ENCODE results near the gene FOSL2. TPM values are rescaled to one million over a fixed set of nuclear protein-coding genes. Genes with fewer than 3 reads are reported as not detected.
A peak's percentile ranks its signal among the peaks of the same experiment; 100 is the strongest.

The FOSL2 gene
- total RNA-seq, 1 donor from 2014 or later: 10.4 TPM

- Histone ChIP-seq H3K27ac (ENCODE audit: low read depth, low read length) (no peak overlapping the region), H3K9me3 (ENCODE audit: control insufficient read depth in 3 of 3, low read length in 3 of 3) (no peaks in the 10 kb centered on the region), H3K9ac (ENCODE audit: low read depth in 1 of 3, low read length in 3 of 3) (peak overlapping the region in 1 of 3 donors; percentile 14), H3K27me3 (ENCODE audit: control insufficient read depth in 3 of 3, insufficient read depth in 3 of 3, low read length in 3 of 3) (no peaks in the 10 kb centered on the region), H3K36me3 (ENCODE audit: control insufficient read depth in 3 of 3, insufficient read depth in 3 of 3, low read length in 3 of 3) (no peaks in the 10 kb centered on the region), H3K4me3 (ENCODE audit: low read length in 3 of 3) (no peak overlapping the region), H3K4me1 (ENCODE audit: control insufficient read depth in 3 of 3, insufficient read depth in 3 of 3, low read length in 3 of 3) (peaks cover 12 to 54% (median 17%) of the 10 kb centered on the region in 3 donors)
Measured at GRCh38 chr2:28362991-28363521, 29.6 kb upstream of the FOSL2 start.

- no peaks in the 10 kb centered on the region for H3K9me3 ChIP-seq (ENCODE audit: control insufficient read depth in 3 of 3, low read length in 3 of 3)
Measured at GRCh38 chr2:28363686-28364280, 28.9 kb upstream of the FOSL2 start.

GRCh38 chr2:28364610-28365009 lies 28.0 kb upstream of the FOSL2 start:
- Histone ChIP-seq H3K9ac (ENCODE audit: low read depth in 1 of 3, low read length in 3 of 3) (peak overlapping the region in 1 of 3 donors; percentile 25), H3K27me3 (ENCODE audit: control insufficient read depth in 3 of 3, insufficient read depth in 3 of 3, low read length in 3 of 3) (no peaks in the 10 kb centered on the region), H3K4me3 (ENCODE audit: low read length in 3 of 3) (no peak overlapping the region), H3K27ac (ENCODE audit: low read depth, low read length) (peak overlapping the region; percentile 33), H3K4me1 (ENCODE audit: control insufficient read depth in 3 of 3, insufficient read depth in 3 of 3, low read length in 3 of 3) (peaks cover 12 to 48% (median 17%) of the 10 kb centered on the region in 3 donors), H3K36me3 (ENCODE audit: control insufficient read depth in 3 of 3, insufficient read depth in 3 of 3, low read length in 3 of 3) (no peaks in the 10 kb centered on the region), H3K9me3 (ENCODE audit: control insufficient read depth in 3 of 3, low read length in 3 of 3) (no peaks in the 10 kb centered on the region)

More at GRCh38 chr2:28363686-28364280, 28.9 kb upstream of the FOSL2 start:
- Histone ChIP-seq H3K36me3 (ENCODE audit: control insufficient read depth in 3 of 3, insufficient read depth in 3 of 3, low read length in 3 of 3) (no peaks in the 10 kb centered on the region), H3K27me3 (ENCODE audit: control insufficient read depth in 3 of 3, insufficient read depth in 3 of 3, low read length in 3 of 3) (no peaks in the 10 kb centered on the region), H3K27ac (ENCODE audit: low read depth, low read length) (no peak overlapping the region), H3K4me3 (ENCODE audit: low read length in 3 of 3) (no peak overlapping the region), H3K4me1 (ENCODE audit: control insufficient read depth in 3 of 3, insufficient read depth in 3 of 3, low read length in 3 of 3) (peaks cover 12 to 48% (median 17%) of the 10 kb centered on the region in 3 donors), H3K9ac (ENCODE audit: low read depth in 1 of 3, low read length in 3 of 3) (no peak overlapping the region)

GRCh38 chr2:28365158-28365557 lies 27.5 kb upstream of the FOSL2 start:
- Histone ChIP-seq H3K27ac (ENCODE audit: low read depth, low read length) (peak overlapping the region; percentile 33), H3K4me1 (ENCODE audit: control insufficient read depth in 3 of 3, insufficient read depth in 3 of 3, low read length in 3 of 3) (peaks cover 12 to 48% (median 17%) of the 10 kb centered on the region in 3 donors), H3K27me3 (ENCODE audit: control insufficient read depth in 3 of 3, insufficient read depth in 3 of 3, low read length in 3 of 3) (no peaks in the 10 kb centered on the region), H3K36me3 (ENCODE audit: control insufficient read depth in 3 of 3, insufficient read depth in 3 of 3, low read length in 3 of 3) (no peaks in the 10 kb centered on the region), H3K4me3 (ENCODE audit: low read length in 3 of 3) (peak overlapping the region in 1 of 3 donors; percentile 20), H3K9me3 (ENCODE audit: control insufficient read depth in 3 of 3, low read length in 3 of 3) (no peaks in the 10 kb centered on the region), H3K9ac (ENCODE audit: low read depth in 1 of 3, low read length in 3 of 3) (peak overlapping the region in 2 of 3 donors; percentile 8 to 25)

- H3K27me3 ChIP-seq (ENCODE audit: control insufficient read depth in 3 of 3, insufficient read depth in 3 of 3, low read length in 3 of 3): no peaks in the 10 kb centered on the region
- H3K4me3 ChIP-seq (ENCODE audit: low read length in 3 of 3): no peak overlapping the region
- H3K27ac ChIP-seq (ENCODE audit: low read depth, low read length): no peak overlapping the region
- peaks cover 16 to 45% (median 22%) of the 10 kb centered on the region in 3 donors for H3K4me1 ChIP-seq (ENCODE audit: control insufficient read depth in 3 of 3, insufficient read depth in 3 of 3, low read length in 3 of 3)
- H3K9ac ChIP-seq (ENCODE audit: low read depth in 1 of 3, low read length in 3 of 3): no peak overlapping the region
- no peaks in the 10 kb centered on the region for H3K9me3 ChIP-seq (ENCODE audit: control insufficient read depth in 3 of 3, low read length in 3 of 3)
- no peaks in the 10 kb centered on the region for H3K36me3 ChIP-seq (ENCODE audit: control insufficient read depth in 3 of 3, insufficient read depth in 3 of 3, low read length in 3 of 3)
Measured at GRCh38 chr2:28366149-28366495, 26.5 kb upstream of the FOSL2 start.

- Histone ChIP-seq H3K9ac (ENCODE audit: low read depth in 1 of 3, low read length in 3 of 3) (no peak overlapping the region), H3K4me1 (ENCODE audit: control insufficient read depth in 3 of 3, insufficient read depth in 3 of 3, low read length in 3 of 3) (peaks cover 16 to 43% (median 22%) of the 10 kb centered on the region in 3 donors), H3K9me3 (ENCODE audit: control insufficient read depth in 3 of 3, low read length in 3 of 3) (no peaks in the 10 kb centered on the region), H3K27me3 (ENCODE audit: control insufficient read depth in 3 of 3, insufficient read depth in 3 of 3, low read length in 3 of 3) (no peaks in the 10 kb centered on the region), H3K4me3 (ENCODE audit: low read length in 3 of 3) (no peak overlapping the region), H3K36me3 (ENCODE audit: control insufficient read depth in 3 of 3, insufficient read depth in 3 of 3, low read length in 3 of 3) (no peaks in the 10 kb centered on the region), H3K27ac (ENCODE audit: low read depth, low read length) (no peak overlapping the region)
Measured at GRCh38 chr2:28366496-28367282, 26.0 kb upstream of the FOSL2 start.

GRCh38 chr2:28367667-28368356 lies 24.8 kb upstream of the FOSL2 start:
- H3K4me1 ChIP-seq (ENCODE audit: control insufficient read depth in 3 of 3, insufficient read depth in 3 of 3, low read length in 3 of 3): peaks cover 16 to 43% (median 22%) of the 10 kb centered on the region in 3 donors
- no peaks in the 10 kb centered on the region for H3K27me3 ChIP-seq (ENCODE audit: control insufficient read depth in 3 of 3, insufficient read depth in 3 of 3, low read length in 3 of 3)
- H3K36me3 ChIP-seq (ENCODE audit: control insufficient read depth in 3 of 3, insufficient read depth in 3 of 3, low read length in 3 of 3): no peaks in the 10 kb centered on the region
- H3K9ac ChIP-seq (ENCODE audit: low read depth in 1 of 3, low read length in 3 of 3): no peak overlapping the region
- no peak overlapping the region for H3K27ac ChIP-seq (ENCODE audit: low read depth, low read length)
- H3K9me3 ChIP-seq (ENCODE audit: control insufficient read depth in 3 of 3, low read length in 3 of 3): no peaks in the 10 kb centered on the region
- H3K4me3 ChIP-seq (ENCODE audit: low read length in 3 of 3): no peak overlapping the region

- Histone ChIP-seq H3K9me3 (ENCODE audit: control insufficient read depth in 3 of 3, low read length in 3 of 3) (no peaks in the 10 kb centered on the region), H3K27me3 (ENCODE audit: control insufficient read depth in 3 of 3, insufficient read depth in 3 of 3, low read length in 3 of 3) (no peaks in the 10 kb centered on the region), H3K36me3 (ENCODE audit: control insufficient read depth in 3 of 3, insufficient read depth in 3 of 3, low read length in 3 of 3) (no peaks in the 10 kb centered on the region), H3K9ac (ENCODE audit: low read depth in 1 of 3, low read length in 3 of 3) (no peak overlapping the region), H3K27ac (ENCODE audit: low read depth, low read length) (no peak overlapping the region), H3K4me1 (ENCODE audit: control insufficient read depth in 3 of 3, insufficient read depth in 3 of 3, low read length in 3 of 3) (peaks cover 16 to 43% (median 22%) of the 10 kb centered on the region in 3 donors), H3K4me3 (ENCODE audit: low read length in 3 of 3) (no peak overlapping the region)
Measured at GRCh38 chr2:28368357-28368798, 24.3 kb upstream of the FOSL2 start.

GRCh38 chr2:28369358-28369757 lies 23.3 kb upstream of the FOSL2 start:
- H3K4me3 ChIP-seq (ENCODE audit: low read length in 3 of 3): no peak overlapping the region
- peaks cover 16 to 35% (median 22%) of the 10 kb centered on the region in 3 donors for H3K4me1 ChIP-seq (ENCODE audit: control insufficient read depth in 3 of 3, insufficient read depth in 3 of 3, low read length in 3 of 3)
- no peak overlapping the region for H3K9ac ChIP-seq (ENCODE audit: low read depth in 1 of 3, low read length in 3 of 3)
- H3K27ac ChIP-seq (ENCODE audit: low read depth, low read length): no peak overlapping the region
- no peaks in the 10 kb centered on the region for H3K9me3 ChIP-seq (ENCODE audit: control insufficient read depth in 3 of 3, low read length in 3 of 3)
- no peaks in the 10 kb centered on the region for H3K27me3 ChIP-seq (ENCODE audit: control insufficient read depth in 3 of 3, insufficient read depth in 3 of 3, low read length in 3 of 3)
- no peaks in the 10 kb centered on the region for H3K36me3 ChIP-seq (ENCODE audit: control insufficient read depth in 3 of 3, insufficient read depth in 3 of 3, low read length in 3 of 3)
